Measurements from ENCODE around the gene MATN4.

DNA sequence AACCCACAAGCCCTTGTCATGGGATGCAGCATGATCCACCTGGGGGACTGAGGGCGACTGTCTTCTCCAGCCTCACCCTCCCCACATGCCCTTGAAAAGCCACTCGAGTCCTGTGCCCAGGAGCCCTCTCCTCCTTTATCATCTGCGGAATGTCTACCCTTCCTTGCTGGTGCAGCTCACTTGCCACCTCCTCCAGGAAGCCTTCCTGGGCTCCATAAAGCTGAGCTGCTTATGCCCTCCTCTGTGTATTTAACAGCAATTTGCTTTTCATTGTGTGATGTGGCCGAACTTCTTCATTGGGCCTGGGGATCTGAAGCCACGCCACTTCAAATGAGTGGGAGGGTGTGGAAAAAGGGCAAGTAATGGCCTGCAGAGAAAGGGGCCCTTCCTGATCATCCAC, 19.2 kb downstream of the MATN4 start:
- no peak for TF ChIP-seq SUZ12 (IDR thresholded peaks at IDR 0.05; ENCODE audit: extremely low read depth, insufficient read depth, insufficient read length)
- no peak for TF ChIP-seq ZNF274 (IDR thresholded peaks at IDR 0.05; ENCODE audit: low read depth, low read length)

All from NT2/D1 (cell line).